ENCODE measurements around the gene FASTK.

The FASTK gene

GRCh38 chr7:151083824-151084160, 3.2 kb upstream of the FASTK start:
- TF ChIP-seq CTCF (conservative IDR thresholded peaks at IDR 0.05; ENCODE audit: low read depth), result no peak
- CTCF ChIA-PET, result no interaction called here
- POLR2A ChIA-PET (ENCODE audit: low non-redundant PET), result no interaction called here
- H3K27ac ChIP-seq, result peak overlapping the region; percentile 99
- no peak for DNase-seq (ENCODE audit: low spot score)

- TF ChIP-seq CTCF (conservative IDR thresholded peaks at IDR 0.05; ENCODE audit: low read depth), result no peak
- peak within 1 kb of the TSS; percentile 99 for H3K27ac ChIP-seq
- CTCF ChIA-PET, result no interaction called here
- POLR2A ChIA-PET (ENCODE audit: low non-redundant PET), result no interaction called here
- DNase-seq (ENCODE audit: low spot score), result peak; percentile 32
Measured at GRCh38 chr7:151083071-151083823, 2.6 kb upstream of the FASTK start, which contains the start of gene TMUB1. TSS of gene TMUB1 (minus strand) at chr7:151083493. CDS start at chr7:151082563, 930 bp downstream.

GRCh38 chr7:151082141-151083070, 1.8 kb upstream of the FASTK start:
- DNase-seq (ENCODE audit: low spot score), result no peak
- peak overlapping the region; percentile 99 for H3K27ac ChIP-seq
- POLR2A ChIA-PET (ENCODE audit: low non-redundant PET), result no interaction called here
- TF ChIP-seq CTCF (conservative IDR thresholded peaks at IDR 0.05; ENCODE audit: low read depth), result no peak
- CTCF ChIA-PET, result interaction anchor here (0.7 kb wide), 1 partner anchor 64 kb away, joined by 4 read pairs; no protein-coding TSS in a partner anchor

GRCh38 chr7:151081170-151082101, 827 bp upstream of the FASTK start:
- DNase-seq (ENCODE audit: low spot score), result no peak
- CTCF ChIA-PET, result interaction anchor here (0.6 kb wide), 1 partner anchor 69 kb away, joined by 3 read pairs; no protein-coding TSS in a partner anchor
- H3K27ac ChIP-seq, result peak overlapping the region; percentile 99
- POLR2A ChIA-PET (ENCODE audit: low non-redundant PET), result interaction anchor here (0.6 to 0.9 kb wide), 4 partner anchors 18 to 35 kb away, joined by 3 to 5 read pairs (median 3); no protein-coding TSS in a partner anchor
- TF ChIP-seq CTCF (conservative IDR thresholded peaks at IDR 0.05; ENCODE audit: low read depth), result no peak

- ChIA-PET CTCF (no interaction called here), POLR2A (ENCODE audit: low non-redundant PET) (interaction anchor here (0.9 kb wide), 1 partner anchor 36 kb away, joined by 5 read pairs; no protein-coding TSS in a partner anchor)
- DNase-seq (ENCODE audit: low spot score), result no peak
- H3K27ac ChIP-seq, result peak overlapping the region; percentile 99
- no peak for TF ChIP-seq CTCF (conservative IDR thresholded peaks at IDR 0.05; ENCODE audit: low read depth)
Measured at GRCh38 chr7:151080067-151080521, 515 bp downstream of the FASTK start.

All from RWPE1 (cell line).